HAP-1 (cell line): ENCODE data around the gene APOBEC3H.
"Not testable (repeated sequence)": the region's sequence is repeated elsewhere in the genome, so short reads cannot be mapped to it uniquely, and the experiment has no call there.

Experiments
- DNase-seq, 2 experiments: peaks; one replicate each; pipeline ENCODE4 v3.0.0-alpha.2; 2016 to 2020; ENCODE audit warnings: low spot score in 2 of 2
- H3K27me3 ChIP-seq: fragments of 250-450 bp; sonication (Bioruptor Pico); 2 replicates; pipeline ENCODE4 v1.5.1; 2020; ENCODE audit warnings: low read depth, mild to moderate bottlenecking, moderate library complexity
- H3K36me3 ChIP-seq: fragments of 250-450 bp; sonication (Bioruptor Pico); replicated peaks from 2 replicates; pipeline ENCODE4 v1.5.1; 2020; ENCODE audit warnings: mild to moderate bottlenecking
- H3K4me1 ChIP-seq: fragments of 250-450 bp; sonication (Bioruptor Pico); 2 replicates; pipeline ENCODE4 v1.5.1; 2020; ENCODE audit warnings: mild to moderate bottlenecking
- H3K4me3 ChIP-seq: fragments of 250-450 bp; sonication (Bioruptor Pico); 2 replicates; pipeline ENCODE4 v1.5.1; 2020; ENCODE audit warnings: mild to moderate bottlenecking, moderate library complexity
- H3K9me3 ChIP-seq: fragments of 250-450 bp; sonication (Bioruptor Pico); 2 replicates; pipeline ENCODE4 v1.5.1; 2020; ENCODE audit warnings: mild to moderate bottlenecking, moderate library complexity
- in situ Hi-C: fragments of 300-500 bp; cut with MboI; formaldehyde crosslinking; loops from 3 replicates; pipeline ENCODE4 v1.14.3; 2020; ENCODE audit warnings: low sequenced_read_pairs, inconsistent platforms, mixed read lengths

The APOBEC3H gene

DNA sequence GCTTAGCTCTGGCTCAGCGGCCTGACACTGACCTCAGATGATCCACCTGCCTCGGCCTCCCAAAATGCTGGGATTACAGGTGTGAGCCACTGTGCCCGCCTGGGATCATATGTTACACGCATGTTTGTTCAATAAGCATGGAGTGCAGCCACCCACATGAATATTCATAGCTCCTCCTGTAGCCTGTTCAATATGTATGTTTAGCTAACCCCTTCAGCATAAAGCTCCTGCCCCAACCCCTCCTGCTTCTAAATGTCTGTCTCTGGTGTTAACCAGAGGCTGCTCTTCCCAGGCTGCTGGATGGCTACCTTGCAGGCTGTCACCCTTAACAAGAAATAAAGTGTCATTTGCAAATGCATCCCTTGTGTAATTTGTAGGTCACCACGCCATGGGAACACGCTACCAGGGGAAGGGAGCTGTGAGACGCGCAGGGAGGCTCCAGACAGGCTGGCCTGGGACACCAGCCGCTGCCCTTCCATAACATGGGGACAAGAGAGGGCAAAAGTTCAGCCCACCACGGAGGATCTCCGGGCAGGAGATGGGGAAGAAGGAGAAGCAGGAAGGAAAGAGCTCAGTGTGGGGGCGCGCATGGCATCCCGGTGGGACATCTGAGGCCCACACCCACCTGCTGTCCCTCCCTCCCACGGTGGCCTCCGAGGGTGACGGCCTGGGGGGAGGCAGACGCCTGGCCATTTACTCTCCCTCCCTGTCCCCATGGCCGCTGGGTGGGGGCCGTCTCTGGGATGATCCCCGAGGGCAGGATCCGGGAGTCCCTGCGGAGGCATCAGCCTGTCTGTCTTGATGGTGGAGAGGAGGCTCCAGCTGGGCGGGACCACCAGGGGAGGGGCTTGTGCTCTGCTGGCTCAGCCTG, 20.7 kb upstream of the APOBEC3H start:
- H3K36me3 ChIP-seq, H3K4me3 ChIP-seq, H3K9me3 ChIP-seq, DNase-seq, H3K27me3 ChIP-seq, in situ Hi-C loops: not testable (repeated sequence)
- peaks cover 20% of the 10 kb centered on the region for H3K4me1 ChIP-seq

- H3K9me3 ChIP-seq, in situ Hi-C loops, H3K36me3 ChIP-seq, H3K27me3 ChIP-seq, H3K4me3 ChIP-seq: not testable (repeated sequence)
- DNase-seq = peak in 1 of 2 experiments; percentile 32
- H3K4me1 ChIP-seq = peaks cover 20% of the 10 kb centered on the region
Observed at GRCh38 chr22:39077026-39077840, 19.8 kb upstream of the APOBEC3H start, which contains the start of gene APOBEC3G. APOBEC3G (plus strand) TSS chr22:39077275; CDS start chr22:39077362, 87 bp downstream.

DNA sequence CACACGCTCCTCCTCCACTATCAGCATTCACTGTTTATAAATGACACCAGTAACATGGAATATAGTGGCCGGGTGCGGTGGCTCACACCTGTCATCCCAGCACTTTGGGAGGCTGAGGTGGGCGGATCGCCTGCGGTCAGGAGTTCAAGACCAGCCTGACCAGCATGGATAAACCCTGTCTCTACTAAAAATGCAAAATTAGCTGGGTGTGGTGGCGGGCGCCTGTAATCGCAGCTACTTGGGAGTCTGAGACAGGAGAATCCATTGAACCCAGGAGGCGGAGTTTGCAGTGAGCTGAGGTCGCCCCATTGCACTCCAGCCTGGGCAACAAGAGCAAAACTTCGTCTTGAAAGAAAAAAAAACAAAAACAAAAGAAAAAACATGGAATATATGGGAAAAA, 19.1 kb upstream of the APOBEC3H start:
- H3K9me3 ChIP-seq, in situ Hi-C loops, DNase-seq, H3K4me3 ChIP-seq, H3K36me3 ChIP-seq, H3K27me3 ChIP-seq: not testable (repeated sequence)
- peaks cover 19% of the 10 kb centered on the region for H3K4me1 ChIP-seq

GRCh38 chr22:39078329-39078728, 18.7 kb upstream of the APOBEC3H start:
- in situ Hi-C loops = no loop called here
- no peak overlapping the region for H3K4me3 ChIP-seq
- no peaks in the 10 kb centered on the region for H3K27me3 ChIP-seq
- H3K9me3 ChIP-seq = no peaks in the 10 kb centered on the region
- peaks cover 17% of the 10 kb centered on the region for H3K4me1 ChIP-seq
- no peaks in the 10 kb centered on the region for H3K36me3 ChIP-seq
- DNase-seq = no peak

DNA sequence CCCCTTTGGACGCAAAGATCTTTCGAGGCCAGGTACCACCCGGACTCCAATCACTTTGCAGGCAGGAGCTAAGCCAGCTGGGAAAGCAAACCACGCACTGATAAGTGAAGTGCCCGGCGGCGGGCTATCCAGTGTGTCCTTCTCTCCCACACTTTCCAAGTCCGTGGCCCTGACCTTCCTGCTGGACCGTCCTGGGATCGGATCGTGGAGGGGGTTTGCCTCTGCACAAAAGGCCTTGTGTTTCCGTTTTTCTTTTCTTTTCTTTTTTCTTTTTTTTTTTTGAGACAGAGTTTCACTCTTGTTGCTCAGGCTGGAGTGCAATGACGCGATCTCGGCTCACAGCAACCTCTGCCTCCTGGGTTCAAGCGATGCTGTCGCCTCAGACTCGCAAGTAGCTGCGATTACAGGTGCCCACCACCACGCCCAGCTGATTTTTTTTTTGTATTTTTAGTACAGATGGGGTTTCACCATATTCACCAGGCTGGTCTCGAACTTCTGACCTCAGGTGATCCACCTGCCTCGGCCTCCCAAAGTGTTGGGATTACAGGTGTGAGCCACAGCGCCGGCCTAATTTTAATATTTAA, 17.9 kb upstream of the APOBEC3H start:
- peaks cover 14% of the 10 kb centered on the region for H3K4me1 ChIP-seq
- H3K27me3 ChIP-seq, H3K9me3 ChIP-seq, H3K4me3 ChIP-seq, in situ Hi-C loops, H3K36me3 ChIP-seq, DNase-seq: not testable (repeated sequence)

DNA sequence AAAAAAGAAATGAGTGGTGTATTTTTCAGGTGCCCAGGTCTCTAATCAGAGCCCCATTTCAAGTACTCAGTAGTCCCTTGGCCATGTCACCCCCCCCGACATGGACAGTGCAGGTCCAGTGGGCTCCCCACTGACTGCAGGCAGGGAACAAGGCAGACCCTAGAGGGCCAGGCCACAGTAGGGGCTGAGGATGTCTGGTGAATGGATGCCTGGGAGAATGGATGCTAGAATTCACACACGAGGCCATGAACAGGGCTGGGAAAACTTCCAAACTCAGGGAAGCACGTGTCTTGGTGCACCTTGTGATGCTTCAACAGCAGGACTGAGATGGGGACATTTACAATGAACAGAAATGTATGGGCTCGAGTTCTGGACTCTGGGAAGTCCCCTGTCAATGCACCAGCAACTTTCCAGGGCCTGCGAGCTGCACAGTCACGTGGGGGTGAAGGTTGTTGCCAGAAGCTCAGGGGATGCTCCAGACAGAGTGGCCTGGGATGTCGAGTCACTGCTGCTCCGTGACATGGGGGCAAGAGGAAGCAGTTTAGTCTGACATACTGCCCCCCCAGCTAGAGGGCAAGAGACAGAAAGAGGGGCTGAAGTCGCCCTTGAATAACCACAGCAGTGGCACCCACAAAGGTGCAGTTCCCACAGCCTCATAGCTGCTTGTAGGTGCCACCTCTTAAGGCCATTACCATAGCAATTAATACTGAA, 16.8 kb upstream of the APOBEC3H start:
- H3K9me3 ChIP-seq = no peaks in the 10 kb centered on the region
- H3K27me3 ChIP-seq = no peaks in the 10 kb centered on the region
- no peak overlapping the region for H3K4me3 ChIP-seq
- DNase-seq = no peak
- peaks cover 9% of the 10 kb centered on the region for H3K4me1 ChIP-seq
- H3K36me3 ChIP-seq = no peaks in the 10 kb centered on the region
- in situ Hi-C loops = no loop called here

DNA sequence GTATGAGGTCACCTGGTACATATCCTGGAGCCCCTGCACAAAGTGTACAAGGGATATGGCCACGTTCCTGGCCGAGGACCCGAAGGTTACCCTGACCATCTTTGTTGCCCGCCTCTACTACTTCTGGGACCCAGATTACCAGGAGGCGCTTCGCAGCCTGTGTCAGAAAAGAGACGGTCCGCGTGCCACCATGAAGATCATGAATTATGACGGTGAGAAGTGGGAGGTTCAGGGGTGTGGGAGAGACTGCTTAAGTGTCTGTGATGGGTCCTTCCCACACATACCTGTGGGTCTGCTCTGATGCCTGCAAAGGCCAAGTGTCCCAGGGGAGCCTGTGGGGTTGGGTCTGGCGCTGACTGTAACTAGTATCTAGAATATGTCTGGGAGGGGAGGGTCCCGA, 16.0 kb upstream of the APOBEC3H start:
- DNase-seq = no peak
- Histone ChIP-seq H3K4me1 (peaks cover 5% of the 10 kb centered on the region; the same call in 1 of the 2 replicates), H3K27me3 (no peaks in the 10 kb centered on the region), H3K36me3 (no peaks in the 10 kb centered on the region), H3K9me3 (no peaks in the 10 kb centered on the region), H3K4me3 (no peak overlapping the region)
- in situ Hi-C loops = no loop called here

GRCh38 chr22:39081598-39081997, 15.4 kb upstream of the APOBEC3H start:
- no peak for DNase-seq
- no peaks in the 10 kb centered on the region for H3K9me3 ChIP-seq
- peaks cover 2% of the 10 kb centered on the region; the same call in 1 of the 2 replicates for H3K4me1 ChIP-seq
- H3K4me3 ChIP-seq = no peak overlapping the region
- H3K27me3 ChIP-seq = no peaks in the 10 kb centered on the region
- no peaks in the 10 kb centered on the region for H3K36me3 ChIP-seq
- in situ Hi-C loops = no loop called here

GRCh38 chr22:39083212-39084165, 13.6 kb upstream of the APOBEC3H start:
- Histone ChIP-seq H3K4me1 (peaks cover 2% of the 10 kb centered on the region; the same call in 1 of the 2 replicates), H3K4me3 (no peak overlapping the region), H3K9me3 (no peaks in the 10 kb centered on the region), H3K27me3 (no peaks in the 10 kb centered on the region), H3K36me3 (no peaks in the 10 kb centered on the region)
- no peak for DNase-seq
- in situ Hi-C loops = no loop called here

DNA sequence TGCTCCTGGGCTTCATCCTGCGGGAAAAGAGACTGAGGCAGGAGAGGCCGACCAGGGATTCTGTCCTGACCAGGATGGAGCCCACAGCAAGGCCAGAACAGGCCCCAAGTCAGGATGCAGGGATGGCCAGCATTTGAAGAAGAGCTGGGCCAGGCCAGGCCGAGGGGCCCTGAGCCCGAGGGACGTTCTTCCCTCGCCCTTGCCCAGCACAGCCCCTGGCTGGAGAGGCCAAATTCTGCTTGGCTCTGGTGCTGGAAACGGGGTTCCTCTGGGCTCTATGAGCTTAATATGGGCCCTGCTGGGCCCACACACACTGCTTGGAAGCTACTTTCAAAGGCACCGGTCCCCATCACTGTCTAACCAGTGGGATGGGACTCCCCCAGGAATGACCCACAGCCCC, 12.4 kb upstream of the APOBEC3H start:
- Histone ChIP-seq H3K4me3 (no peak overlapping the region), H3K4me1 (peaks cover 2% of the 10 kb centered on the region; the same call in 1 of the 2 replicates), H3K9me3 (no peaks in the 10 kb centered on the region), H3K36me3 (no peaks in the 10 kb centered on the region), H3K27me3 (no peaks in the 10 kb centered on the region)
- DNase-seq = no peak
- in situ Hi-C loops = no loop called here

DNA sequence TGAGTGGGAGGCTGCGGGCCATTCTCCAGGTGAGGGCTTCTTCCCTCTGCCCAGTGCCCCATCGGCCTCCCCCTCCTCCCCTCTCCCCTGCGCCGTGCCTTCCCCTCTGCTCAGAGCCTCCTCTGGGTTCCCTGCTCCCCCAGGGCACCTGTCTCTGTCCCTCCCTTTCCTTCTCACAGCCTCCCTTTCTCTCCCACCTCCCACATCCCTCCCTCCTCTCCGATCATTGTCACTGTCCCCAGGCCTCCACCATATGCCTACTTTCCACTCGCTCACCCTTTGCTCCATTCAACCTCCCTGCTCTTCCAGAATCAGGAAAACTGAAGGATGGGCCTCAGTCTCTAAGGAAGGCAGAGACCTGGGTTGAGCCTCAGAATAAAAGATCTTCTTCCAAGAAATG, 9.9 kb upstream of the APOBEC3H start:
- Histone ChIP-seq H3K36me3 (no peaks in the 10 kb centered on the region), H3K4me1 (peaks cover 2% of the 10 kb centered on the region; the same call in 1 of the 2 replicates), H3K27me3 (no peaks in the 10 kb centered on the region), H3K9me3 (no peaks in the 10 kb centered on the region), H3K4me3 (no peak overlapping the region)
- DNase-seq = no peak
- in situ Hi-C loops = no loop called here

DNA sequence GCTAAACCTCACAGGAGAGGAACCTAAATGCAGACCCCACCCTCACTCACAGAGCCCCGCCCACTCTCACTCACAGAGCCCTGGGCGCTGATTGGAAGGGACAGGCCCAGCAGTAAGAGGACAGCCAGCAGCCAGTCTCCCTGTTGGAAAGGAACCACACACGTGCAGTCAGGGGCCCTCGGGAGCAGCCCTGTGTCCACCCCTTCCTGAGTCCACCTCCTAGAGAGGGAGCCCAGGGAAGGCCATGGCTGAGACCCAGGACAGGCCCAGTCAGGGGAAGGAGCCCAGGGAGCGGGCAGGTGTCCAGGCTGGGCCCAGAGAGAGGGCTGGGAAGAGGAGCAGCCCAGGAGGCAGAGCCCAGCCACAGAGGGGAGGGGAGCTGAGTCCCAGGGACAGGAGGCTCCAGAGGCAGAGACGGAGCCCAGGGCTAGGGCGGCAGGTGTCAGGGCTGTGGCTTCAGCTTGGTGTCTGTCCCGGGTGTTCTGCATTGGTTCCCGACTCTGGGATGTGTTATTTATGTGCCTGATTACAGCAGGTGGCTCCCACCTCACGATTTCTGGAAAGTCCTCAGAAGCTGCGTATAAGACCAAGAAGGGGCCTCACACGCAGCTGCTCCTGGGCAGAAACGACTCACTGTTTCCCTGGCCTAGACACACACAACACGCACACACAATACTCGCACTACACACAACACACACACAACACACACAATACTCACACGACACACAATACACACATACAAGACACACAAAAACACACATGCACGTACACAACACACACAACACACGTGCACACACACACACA, 9.0 kb upstream of the APOBEC3H start:
- H3K4me3 ChIP-seq = no peak overlapping the region
- in situ Hi-C loops = no loop called here
- H3K27me3 ChIP-seq = no peaks in the 10 kb centered on the region
- DNase-seq = peak in 1 of 2 experiments; percentile 76
- H3K9me3 ChIP-seq = no peaks in the 10 kb centered on the region
- H3K4me1 ChIP-seq = peaks cover 2% of the 10 kb centered on the region; the same call in 1 of the 2 replicates
- H3K36me3 ChIP-seq = no peaks in the 10 kb centered on the region
